ENCODE results near the gene ATG101.

ATG101 gene

DNA sequence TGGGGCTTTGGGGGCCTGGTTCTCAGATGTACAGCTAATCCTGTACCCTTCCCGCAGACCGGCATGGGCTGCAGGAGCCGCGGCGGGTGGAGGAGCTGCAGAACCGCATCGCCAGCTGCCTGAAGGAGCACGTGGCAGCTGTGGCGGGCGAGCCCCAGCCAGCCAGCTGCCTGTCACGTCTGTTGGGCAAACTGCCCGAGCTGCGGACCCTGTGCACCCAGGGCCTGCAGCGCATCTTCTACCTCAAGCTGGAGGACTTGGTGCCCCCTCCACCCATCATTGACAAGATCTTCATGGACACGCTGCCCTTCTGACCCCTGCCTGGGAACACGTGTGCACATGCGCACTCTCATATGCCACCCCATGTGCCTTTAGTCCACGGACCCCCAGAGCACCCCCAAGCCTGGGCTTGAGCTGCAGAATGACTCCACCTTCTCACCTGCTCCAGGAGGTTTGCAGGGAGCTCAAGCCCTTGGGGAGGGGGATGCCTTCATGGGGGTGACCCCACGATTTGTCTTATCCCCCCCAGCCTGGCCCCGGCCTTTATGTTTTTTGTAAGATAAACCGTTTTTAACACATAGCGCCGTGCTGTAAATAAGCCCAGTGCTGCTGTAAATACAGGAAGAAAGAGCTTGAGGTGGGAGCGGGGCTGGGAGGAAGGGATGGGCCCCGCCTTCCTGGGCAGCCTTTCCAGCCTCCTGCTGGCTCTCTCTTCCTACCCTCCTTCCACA lies 11.0 kb upstream of the ATG101 start:
- no peak for DNase-seq

DNA sequence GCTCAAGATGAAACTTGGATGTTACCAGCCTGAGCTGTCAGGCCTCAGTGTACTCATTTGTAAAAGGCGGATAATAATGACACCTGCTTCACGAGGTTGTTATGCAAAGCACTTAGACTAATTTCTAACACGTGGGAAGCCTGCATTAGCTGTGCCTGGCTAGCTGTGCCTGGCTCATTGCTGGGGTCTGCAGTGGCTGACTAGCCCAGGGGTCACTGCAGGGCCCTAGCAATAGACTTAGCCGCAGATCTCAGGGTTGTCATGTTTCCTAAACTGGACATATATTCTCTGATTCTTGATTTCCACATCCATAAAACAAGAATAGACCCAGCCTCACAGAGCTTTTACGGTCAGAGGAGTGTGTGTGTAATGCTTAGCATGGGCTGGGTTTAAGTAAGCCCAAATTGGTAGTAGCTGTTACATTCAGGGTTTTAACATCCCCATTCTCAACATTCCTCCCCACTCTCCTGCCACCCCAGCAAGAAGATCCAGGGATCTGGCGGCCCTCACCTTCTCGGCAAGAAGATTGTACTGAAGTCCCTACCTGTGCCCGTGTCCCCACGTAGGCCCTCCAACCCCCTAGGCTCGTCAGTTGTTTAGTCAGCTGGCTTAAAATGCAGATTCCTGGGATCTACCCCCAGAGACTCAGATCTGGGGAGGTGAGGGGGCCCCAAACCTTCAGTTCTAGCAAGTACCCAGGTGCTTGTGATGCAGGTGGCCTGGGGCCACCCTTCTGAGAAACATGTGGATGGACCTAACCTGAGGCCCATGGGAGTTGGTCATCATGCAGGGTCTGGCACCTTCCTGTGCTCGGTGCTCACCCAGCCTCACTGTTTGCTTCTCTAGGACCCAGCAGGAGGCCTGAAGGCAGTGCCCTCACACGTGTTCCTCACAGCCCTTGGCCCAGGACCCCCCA lies 9.9 kb upstream of the ATG101 start:
- DNase-seq = no peak

DNA sequence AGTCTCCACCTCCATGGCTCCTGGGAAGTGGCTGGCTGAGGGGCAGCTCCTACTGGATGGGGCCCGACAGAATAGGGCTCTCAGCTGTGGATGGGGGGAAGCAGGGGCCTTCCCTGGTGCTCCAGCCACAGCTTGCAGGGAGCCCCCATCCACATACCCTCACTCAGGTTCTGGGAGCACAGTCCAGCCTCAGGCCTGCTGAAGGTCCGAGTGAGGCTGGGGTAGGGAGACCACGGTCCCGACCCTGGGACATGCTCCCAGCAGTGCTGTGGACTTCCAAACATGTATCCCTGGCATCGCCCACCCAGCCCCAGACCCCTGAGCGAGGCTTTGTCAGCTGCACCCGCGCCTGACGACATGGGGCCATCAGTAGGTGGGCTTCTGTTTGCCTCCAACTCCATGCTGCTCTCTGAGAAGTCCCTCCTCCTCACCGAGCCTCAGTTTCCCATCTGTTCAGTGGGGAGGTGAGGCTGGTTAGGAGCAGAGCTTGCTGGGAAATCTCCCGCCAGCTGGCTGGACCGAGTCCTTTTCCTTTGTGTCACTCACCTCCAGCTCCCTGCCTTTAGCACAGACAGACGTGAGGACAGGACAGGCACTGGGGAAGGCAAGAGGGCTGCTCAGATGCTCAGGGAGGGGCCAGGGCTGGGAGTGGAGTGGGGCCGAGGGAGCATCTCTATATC lies 9.1 kb upstream of the ATG101 start:
- no peak for DNase-seq

DNA sequence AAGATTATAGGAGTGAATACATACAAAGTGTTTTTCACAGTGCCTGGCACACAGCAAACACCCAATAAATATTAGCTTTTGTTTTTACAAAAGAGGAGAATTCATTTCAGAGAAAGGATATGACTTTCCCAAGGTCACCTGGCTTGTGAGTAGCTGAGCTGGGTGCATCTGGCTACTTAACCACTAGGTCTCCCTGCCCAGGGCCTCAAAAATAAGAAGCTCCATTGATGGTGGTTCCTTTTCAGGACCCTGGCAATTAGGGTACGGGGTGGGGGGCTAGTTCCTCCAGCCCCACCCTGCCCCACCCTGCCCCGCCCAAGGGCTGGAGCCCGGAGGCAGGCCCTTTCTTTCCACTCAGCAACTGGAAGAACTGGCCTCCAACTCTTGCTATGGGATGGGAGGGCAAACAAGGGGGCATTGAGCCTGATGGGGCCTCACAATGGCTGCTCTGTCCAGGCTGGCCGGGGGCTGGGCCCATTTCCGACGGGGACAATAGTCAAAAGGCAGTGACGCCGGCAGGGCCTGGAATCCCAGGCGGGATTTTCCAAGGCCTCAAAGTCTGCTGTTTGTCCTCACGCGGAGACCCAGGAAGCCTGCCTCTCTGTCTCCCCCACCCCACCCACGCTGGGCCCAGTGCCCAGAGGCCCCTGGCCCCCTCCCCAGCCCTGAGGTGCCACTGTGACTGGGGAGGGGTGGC lies 8.2 kb upstream of the ATG101 start:
- no peak for DNase-seq

DNA sequence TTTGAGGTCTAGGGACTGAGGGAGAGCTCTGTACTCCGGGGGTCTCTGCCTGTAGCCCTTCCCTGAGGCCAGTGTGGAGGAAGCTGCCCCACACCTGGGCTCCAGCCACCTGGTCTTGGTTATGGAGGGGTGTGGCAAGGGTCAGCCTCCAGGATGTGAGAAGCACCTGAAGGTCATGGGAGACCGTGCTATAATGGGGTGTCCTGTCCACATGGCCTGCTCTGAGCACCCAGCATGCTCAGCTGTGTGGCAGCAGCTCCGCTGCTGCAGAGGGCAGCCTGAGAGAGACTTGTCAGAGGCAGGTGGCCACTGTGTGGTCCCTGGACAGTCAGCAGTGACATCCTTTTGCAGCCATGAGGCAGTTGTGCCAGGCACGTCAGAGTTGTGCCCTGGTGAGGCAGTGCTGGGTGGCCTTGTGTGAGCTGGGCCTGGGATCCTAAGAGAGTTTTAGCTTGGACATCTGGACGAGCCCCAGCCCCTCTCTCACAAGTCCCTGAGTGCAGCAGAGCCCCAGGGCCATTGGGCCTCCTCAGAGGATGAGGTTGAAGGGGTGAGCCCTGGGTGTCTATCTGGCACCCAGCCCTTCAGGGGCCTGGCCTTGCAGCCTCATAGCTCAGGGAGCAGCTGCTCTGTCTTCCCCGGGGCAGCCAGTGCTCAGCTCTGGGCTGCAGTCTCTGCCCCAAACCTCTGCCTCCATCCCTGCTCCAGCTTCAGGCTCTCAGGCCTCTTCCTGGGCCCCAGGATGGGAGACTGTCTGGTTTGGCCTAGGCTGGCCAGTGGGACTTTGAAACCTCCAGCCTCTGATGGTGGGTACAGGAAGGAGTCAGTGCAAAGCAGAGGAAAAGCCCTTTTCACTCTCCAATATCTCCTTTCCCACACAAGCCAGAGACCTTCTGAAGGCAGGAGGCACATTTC lies 7.4 kb upstream of the ATG101 start:
- no peak for DNase-seq

DNA sequence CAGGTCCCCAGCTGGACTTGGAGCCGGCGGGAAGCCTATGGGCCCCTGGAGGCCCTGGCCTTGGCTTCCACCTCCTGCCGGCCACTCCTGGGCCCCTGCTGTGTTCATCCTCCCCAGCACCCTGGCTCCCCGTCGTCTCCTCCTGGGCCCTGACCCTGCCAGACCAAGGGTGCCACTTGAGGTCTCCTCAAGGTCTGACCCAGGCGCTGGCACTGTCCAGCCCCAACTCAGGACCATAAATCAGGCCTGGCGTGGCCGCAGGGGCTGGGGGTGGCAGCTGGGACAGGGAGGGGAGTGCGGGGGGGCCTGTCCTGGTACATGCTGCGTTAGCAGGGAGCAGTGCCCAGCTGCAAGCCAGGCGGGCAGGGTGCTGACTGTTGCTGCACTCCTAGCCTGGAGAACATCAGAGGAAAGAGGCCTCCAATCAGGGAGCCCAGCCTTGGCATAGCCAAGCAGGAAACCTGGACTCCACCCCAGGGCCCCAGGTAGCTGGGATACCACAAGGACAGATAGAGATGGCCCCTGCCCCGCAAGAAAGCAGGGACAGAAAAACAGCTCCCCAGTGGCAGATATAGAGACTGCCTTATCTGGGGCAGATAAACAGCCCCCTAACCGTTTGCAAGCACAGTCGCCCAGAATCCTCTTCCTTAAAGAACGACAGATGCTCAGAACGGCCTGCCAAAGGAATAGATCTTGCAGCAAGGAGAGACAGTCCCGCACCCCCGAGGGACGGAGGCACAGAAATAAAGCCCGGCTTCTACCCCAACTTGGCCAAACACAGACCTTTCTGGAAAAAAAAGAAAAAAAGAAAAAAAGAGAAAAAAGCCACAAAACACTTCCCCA lies 6.5 kb upstream of the ATG101 start:
- DNase-seq = no peak

DNA sequence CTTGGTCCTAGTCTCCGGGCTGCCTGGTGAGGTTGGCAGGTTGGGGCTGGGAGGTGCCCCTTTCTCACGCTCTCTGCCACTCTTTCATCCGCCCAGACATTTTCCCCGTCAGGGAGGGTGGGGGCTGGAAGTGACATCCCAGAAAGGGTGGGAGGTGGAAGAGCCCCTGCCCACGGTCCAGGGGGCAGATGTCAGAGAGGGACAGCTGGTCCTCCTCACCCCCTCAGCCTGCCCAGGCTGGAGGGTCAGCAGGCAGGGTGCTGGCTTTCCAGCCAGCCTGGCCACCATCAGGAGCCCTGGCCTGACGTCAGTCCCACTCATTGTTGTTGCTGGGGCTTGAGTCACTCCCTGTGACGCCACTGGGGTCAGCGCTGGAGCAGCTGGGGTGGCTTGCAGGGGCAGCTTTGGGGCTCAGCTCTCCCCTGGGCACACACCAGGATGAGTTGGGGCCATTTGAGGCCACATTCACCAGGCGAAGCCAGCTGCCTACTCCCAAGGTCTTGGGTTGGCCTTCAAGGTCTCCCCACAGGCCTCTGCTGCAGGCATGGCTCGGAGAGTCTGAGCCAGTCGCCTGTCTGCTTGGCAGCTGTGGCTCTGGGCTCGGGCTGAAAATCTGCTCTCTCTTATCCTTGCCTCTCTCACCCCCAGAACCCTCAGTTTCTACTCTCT lies 5.7 kb upstream of the ATG101 start:
- no peak for DNase-seq

DNA sequence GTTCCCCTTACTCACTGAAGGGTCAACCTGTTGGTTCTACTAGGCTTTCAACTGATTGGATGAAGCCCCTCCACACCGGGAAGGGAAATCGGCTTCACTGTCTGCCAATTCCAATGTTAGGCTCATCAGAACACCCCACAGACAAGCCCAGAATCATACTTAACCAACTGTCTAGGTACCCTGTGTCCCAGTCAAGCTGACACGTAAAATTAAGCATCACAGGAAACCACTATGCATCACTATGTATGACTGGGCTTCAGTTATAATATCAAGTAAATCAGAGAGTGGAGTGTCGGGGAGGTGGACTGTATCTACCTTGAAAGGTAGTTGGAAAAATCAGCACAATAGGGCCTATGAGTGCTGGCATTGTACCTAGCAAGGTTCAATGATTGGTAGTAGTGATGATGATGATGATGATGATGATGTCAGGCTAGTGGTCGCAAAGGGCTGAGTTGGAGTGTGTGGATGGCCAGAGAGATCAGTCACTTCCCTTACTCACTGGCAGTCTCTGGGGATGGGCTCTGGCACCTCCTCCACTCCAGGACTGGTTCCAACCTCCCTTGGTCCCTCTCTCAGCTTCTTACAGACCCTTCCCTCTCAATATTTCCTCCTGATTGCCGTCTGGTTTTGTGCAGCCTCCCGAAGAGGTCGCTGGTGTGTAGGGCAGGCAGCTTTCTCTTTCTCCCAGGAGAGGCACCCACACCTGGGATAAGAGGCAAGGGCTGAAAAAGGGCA lies 3.3 kb upstream of the ATG101 start:
- no peak for DNase-seq

DNA sequence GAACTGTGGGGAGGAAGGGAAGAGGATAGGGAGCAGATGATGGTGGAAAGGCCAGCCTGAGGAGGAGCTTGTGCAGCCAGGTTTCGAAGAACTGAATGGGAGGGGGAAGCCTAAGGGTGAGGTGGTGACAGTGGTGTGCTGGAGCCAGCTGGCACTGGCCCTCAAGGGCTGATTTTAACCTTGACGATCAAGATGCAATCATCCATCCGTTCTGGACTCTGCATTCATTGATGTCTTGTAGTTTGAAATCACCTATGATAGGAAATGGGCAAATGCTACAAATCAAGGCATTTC lies 2.8 kb upstream of the ATG101 start:
- DNase-seq = no peak

DNA sequence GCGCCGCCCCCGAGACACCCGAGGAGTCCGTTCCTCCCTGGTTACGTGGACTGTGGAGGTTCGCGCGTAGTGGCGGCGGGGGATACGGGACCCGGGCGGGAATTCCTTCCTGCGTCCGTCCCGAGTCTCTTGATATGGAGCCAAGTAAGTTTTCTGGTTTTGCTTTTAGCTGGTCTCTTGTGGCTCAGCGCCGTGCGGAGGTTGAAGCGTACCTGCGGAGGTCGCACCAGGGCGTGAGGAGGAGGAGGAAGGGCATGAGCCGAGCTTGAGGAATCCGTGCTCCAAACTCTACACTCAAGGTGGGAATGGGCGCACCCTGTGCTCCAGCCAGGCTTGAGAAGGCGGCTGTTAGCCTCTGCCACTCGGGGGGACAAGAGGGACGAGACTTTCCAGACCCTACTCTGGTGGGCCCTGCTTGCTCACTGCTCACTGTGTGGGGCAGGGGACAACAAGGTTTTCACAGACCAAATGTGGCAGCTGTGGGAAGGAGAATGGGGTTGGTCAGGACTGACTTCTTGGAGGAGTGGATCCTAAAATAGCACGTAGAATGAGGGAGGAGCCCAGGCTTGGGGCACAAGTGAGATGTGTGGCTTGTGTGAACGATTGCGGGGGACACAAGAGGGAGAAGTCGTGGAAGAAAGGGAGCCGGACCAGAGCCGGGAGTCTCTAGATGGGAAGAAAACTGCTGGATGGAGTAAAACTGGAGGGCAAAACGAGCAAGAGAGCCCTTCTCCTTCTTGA lies 577 bp downstream of the ATG101 start:
- no peak for DNase-seq

DNA sequence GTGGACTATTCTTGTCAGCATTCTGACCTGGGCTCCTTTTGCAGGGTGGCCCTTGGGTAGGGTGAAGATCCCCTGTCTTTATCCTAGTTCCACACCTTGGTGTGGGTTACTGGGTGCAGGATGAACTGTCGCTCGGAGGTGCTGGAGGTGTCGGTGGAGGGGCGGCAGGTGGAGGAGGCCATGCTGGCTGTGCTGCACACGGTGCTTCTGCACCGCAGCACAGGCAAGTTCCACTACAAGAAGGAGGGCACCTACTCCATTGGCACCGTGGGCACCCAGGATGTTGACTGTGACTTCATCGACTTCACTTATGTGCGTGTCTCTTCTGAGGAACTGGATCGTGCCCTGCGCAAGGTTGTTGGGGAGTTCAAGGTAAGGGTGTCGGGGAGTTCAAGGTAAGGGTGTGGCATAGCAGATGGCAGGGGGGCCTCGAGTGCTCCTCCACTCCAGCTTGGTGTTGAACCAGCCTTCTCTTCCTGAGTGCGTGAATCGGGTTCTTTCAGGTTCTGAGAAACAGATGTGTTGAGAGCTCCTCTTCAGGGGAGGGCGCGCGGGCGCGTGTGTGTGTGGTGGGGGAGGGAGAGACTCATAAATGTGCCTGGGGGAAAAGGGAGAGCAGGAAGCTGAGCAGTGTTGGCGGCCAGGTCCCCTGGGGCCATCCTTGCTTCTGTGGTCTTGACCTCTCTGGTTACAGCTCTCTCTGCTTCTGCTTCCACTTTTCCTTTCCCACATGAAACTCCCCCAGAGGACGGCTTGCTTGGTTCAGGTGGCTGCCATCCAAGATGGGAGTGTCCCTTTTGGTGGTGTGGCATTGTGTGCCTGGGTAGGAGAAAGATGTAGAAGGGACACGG lies 4.0 kb downstream of the ATG101 start:
- no peak for DNase-seq

DNA sequence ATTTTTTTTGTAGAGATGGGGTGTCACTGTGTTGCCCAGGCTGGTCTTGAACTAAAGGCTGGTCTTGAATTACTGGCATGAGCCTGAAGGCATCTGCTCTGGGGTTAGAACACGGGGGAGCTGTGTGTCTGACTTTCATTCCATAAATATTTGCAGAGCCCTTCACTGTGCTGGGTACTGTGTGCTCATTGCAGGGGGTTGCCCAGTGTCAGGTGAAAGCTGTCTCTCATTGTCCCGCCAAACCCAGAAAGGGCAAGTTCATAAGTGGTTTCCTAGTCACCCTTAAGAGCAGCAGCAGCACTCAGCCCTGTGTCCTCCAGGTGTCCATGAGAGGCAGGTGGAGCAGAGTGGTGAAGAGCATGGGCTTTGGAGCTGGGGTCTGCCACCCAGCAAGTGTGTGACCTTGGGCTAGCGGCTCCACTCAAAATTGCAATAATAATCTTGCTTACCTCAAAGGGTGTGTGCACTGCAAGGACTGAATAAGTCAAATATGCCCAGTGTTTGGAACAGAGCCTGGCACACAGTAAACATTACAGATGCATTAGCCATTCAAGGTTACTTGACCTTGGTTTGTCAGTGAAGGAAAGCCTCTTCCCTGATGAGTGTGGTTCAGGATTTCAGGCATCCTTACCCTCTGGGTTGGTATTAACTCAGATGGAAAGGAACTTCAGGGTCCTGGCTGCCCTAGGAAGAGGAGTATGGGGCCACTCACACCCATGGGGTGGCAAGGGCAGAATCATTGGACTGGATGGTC lies 5.4 kb downstream of the ATG101 start:
- DNase-seq = no peak

DNA sequence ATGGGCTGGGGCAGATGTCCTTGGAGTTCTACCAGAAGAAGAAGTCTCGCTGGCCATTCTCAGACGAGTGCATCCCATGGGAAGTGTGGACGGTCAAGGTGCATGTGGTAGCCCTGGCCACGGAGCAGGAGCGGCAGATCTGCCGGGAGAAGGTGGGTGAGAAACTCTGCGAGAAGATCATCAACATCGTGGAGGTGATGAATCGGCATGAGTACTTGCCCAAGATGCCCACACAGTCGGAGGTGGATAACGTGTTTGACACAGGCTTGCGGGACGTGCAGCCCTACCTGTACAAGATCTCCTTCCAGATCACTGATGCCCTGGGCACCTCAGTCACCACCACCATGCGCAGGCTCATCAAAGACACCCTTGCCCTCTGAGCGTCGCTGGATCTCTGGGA lies 7.0 kb downstream of the ATG101 start:
- DNase-seq = no peak

DNA sequence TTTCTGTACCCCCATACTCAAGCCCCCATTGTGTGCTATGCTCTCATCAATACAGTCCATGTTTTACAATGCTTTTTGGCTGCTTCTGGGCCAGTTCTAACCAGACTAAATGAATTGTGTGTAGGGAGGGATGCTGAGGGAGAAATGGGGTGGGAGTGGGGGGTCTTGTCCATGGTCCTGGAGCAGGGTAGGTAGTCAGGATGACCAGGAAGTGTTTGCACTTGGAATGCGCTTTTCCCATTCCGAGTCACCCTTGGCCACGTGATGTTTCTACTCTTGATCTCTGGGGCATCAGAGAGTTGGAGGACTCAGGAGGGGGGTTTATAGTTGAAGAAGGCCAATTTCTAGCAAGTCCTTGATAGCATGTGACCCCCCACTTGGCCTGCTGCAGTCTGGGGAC lies 8.5 kb downstream of the ATG101 start:
- DNase-seq = no peak

DNA sequence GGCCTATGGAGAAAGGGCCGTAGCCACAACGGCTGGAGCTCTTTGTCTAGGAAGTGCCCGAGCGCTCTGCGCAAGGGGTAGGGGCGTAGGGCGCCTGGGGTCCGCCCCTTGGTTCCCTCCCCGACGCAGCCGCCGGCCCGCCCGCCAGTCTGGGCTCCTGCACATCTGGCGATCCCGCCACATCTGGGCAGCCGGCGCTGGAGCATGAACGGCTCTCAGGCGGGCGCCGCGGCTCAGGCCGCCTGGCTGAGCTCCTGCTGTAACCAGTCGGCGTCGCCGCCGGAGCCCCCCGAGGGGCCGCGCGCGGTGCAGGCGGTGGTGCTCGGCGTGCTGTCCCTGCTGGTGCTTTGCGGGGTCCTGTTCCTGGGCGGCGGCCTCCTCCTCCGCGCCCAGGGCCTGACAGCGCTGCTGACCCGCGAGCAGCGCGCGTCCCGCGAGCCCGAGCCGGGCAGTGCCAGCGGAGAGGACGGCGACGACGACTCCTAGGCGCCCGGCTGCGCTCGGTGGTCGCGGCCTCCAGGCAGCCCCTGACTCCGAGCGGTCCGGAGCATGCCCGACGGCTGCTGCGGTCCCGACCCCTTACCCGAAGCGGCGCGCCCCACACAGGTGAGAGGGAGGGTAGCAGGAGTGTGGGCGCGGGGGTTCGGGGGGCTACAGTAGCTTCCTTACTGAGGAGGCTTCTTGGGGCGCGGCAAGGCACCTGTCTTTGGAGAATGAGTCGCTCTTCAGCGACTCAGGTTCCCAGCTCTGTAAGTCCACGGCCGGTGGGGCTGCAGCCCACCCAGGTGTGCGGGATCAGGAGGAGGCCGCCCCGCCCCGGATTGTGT lies 10.0 kb downstream of the ATG101 start, which contains the start of gene SMIM41:
Gene SMIM41 (plus strand): TSS at position 129 of the 827 bp plus-strand sequence. CDS start 76 bp downstream, at position 205.
- no peak for DNase-seq

Measured in activated CD8-positive, alpha-beta memory T cell treated with anti-CD3 and anti-CD28 coated beads for 24 hours (primary cell).